ENCODE data around the gene RBM43.

DNA sequence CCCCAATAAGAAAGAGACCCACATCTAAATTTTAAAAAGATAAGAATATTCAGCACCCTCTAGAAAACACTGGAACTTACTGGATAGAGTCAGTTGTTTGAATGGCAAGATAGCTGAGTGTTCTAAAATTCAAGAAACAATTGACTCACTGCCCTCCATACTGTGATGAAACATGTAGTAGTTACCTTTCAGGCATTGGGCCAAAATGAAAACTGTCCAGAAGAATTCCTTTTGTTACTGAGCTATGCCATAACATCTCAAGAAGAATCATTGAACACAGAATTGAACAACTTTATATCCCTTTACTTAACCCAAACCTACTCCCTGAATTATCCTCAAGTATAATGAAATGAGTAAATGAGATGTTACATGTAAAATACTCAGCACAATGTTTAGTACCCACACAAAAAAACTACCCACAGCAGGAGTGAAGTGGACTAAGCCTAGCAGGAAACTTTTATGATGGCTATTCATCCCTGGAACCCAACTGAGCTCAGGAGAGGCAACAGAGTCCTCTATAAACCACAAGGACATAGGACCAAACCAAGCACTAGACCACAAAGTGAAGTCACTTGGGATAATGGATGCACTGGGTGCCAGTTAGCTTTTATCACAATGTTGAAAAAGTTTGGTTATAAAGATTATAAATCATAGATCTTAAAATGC, 32.7 kb downstream of the RBM43 start:
- no peak for TF ChIP-seq EZH2 (IDR thresholded peaks at IDR 0.05; ENCODE audit: low read length)
- TF ChIP-seq, protein P1, sequence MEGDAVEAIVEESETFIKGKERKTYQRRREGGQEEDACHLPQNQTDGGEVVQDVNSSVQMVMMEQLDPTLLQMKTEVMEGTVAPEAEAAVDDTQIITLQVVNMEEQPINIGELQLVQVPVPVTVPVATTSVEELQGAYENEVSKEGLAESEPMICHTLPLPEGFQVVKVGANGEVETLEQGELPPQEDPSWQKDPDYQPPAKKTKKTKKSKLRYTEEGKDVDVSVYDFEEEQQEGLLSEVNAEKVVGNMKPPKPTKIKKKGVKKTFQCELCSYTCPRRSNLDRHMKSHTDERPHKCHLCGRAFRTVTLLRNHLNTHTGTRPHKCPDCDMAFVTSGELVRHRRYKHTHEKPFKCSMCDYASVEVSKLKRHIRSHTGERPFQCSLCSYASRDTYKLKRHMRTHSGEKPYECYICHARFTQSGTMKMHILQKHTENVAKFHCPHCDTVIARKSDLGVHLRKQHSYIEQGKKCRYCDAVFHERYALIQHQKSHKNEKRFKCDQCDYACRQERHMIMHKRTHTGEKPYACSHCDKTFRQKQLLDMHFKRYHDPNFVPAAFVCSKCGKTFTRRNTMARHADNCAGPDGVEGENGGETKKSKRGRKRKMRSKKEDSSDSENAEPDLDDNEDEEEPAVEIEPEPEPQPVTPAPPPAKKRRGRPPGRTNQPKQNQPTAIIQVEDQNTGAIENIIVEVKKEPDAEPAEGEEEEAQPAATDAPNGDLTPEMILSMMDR (optimal IDR thresholded peaks at IDR 0.05 in 1 of 3, IDR thresholded peaks at IDR 0.05 in 1 of 3, conservative IDR thresholded peaks at IDR 0.05 in 1 of 3; ENCODE audit: extremely low read depth in 1 of 3, insufficient read depth in 2 of 3, low read length in 3 of 3) = no peak
